Stomach smooth muscle (tissue), 2 donors: ENCODE data around the gene HPCAL1.

Experiments used
- H3K27ac ChIP-seq: one replicate; pipeline ENCODE4 v1.7.0; 2013; ENCODE audit warnings: mild to moderate bottlenecking, low read length, inconsistent platforms
- H3K27me3 ChIP-seq, 2 donors: one replicate each; pipeline ENCODE4 v1.7.0; 2013; ENCODE audit warnings: low read length in 2 of 2; ENCODE audit not compliant: insufficient read depth in 2 of 2, control insufficient read depth in 1 of 2
- H3K36me3 ChIP-seq, 2 donors: one replicate each; pipeline ENCODE4 v1.7.0; 2013; ENCODE audit warnings: low read length in 2 of 2; ENCODE audit not compliant: control insufficient read depth in 2 of 2, insufficient read depth in 2 of 2
- H3K4me1 ChIP-seq: one replicate; pipeline ENCODE4 v1.7.0; 2013; ENCODE audit warnings: low read length; ENCODE audit not compliant: control insufficient read depth, insufficient read depth
- H3K4me3 ChIP-seq, 2 donors: one replicate each; pipeline ENCODE4 v1.7.0; 2013; ENCODE audit warnings: low read length in 2 of 2
- H3K9ac ChIP-seq, 2 donors: one replicate each; pipeline ENCODE4 v1.7.0; 2013; ENCODE audit warnings: low read length in 2 of 2, mild to moderate bottlenecking in 1 of 2
- H3K9me3 ChIP-seq, 2 donors: one replicate each; pipeline ENCODE4 v1.7.0; 2013; ENCODE audit warnings: low read length in 2 of 2; ENCODE audit not compliant: control insufficient read depth in 2 of 2
- donor health status: healthy.
- donor health status: Pancreatic carcinoma.

The HPCAL1 gene

DNA sequence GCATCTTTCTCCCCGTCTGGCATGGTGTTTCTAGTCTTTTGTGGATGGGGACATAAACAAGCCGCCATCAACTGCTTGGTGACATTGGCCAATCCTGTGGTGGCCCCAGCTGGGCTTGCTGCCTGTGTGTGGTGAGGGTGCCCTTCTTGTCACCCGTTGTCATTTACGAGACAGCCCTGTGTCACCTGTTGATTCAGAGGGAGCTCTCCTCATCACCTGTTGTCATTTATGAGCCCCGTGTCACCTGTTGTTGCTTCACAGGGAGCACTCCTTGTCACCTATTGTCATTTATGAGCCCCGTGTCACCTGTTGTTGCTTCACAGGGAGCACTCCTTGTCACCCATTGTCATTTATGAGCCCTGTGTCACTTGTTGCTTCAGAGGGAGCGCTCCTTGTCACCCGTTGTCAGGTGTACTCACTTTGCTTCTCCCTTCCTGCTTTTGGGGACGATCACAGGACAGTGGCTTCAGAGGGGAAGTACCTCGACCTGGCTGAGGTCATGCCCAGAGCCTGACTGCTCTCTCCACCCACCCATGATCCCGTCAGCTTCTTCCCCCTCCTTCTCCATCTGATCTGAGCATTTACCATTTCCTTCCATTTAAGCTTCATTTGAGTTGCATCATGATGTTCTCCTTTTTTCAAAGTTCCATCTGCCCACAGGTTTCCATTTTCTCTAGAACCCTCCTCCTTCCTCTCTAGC, 29.1 kb downstream of the HPCAL1 start:
- no peak overlapping the region for H3K4me3 ChIP-seq
- H3K9me3 ChIP-seq = no peaks in the 10 kb centered on the region
- H3K4me1 ChIP-seq = peaks cover 21% of the 10 kb centered on the region
- H3K27me3 ChIP-seq = no peaks in the 10 kb centered on the region
- H3K9ac ChIP-seq = no peak overlapping the region
- no peaks in the 10 kb centered on the region for H3K36me3 ChIP-seq
- H3K27ac ChIP-seq = no peak overlapping the region

DNA sequence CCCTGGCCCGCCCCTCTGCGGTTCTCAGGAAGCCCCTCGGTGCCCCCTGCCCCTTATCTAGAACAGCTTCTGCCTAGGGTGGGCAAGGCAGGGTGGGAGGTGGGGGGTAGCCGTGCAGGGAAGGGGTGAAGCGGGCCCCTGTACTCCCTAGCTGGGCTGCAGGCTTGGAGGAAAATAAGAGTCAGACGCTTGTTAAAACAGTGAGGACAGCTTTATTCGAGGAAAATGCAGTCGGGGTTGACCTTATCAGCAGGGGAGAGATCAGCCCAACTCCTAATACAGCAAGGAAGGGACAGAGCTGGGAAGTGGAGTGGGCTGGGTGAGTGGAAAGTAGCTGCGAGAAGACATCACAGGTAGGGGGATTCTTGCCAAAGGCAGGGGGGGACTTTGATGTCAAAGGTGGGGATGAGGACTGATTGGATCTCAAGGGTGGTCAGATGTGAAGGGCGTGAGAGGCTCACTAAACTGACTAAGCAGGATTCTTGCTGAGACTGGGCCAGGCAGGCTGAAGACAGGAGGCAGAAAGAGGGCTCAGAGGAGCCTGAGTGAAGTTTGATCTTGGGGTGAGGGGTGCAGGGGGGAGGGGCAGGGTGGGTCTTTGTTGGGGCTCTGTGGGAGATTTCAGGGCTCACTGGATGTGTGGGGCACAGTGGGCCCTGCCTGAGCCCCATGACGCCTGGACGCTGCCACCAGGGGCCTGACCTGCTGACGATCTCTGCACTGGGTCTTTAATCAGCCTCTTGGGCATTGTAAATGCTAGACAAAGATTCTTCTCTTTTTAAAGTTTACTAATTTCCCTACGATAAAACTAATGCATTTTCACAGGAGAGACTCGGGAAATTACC, 29.9 kb downstream of the HPCAL1 start:
- Histone ChIP-seq H3K4me1 (peaks cover 15% of the 10 kb centered on the region), H3K4me3 (no peak overlapping the region), H3K9me3 (no peaks in the 10 kb centered on the region), H3K27ac (no peak overlapping the region), H3K27me3 (no peaks in the 10 kb centered on the region), H3K36me3 (no peaks in the 10 kb centered on the region), H3K9ac (no peak overlapping the region)

DNA sequence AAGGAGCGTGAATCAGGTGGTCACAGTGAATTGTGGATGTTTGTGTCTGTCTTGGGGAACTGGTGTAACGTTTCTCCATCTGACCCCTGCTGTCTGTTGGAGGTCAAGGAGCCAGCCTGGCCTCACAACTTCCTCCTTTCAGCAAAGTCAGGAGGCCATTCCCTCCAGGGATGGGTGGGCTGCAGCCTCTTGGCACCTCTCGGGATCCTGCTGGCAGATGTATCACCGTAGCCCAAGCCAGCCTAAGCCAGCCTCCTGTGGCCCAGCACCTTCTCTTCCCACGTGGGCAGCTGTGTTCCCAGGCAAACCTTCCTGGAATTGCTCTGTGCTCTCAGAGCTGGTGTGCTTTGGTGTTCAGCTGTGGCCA, 30.5 kb downstream of the HPCAL1 start:
- H3K4me3 ChIP-seq = no peak overlapping the region
- no peak overlapping the region for H3K9ac ChIP-seq
- H3K4me1 ChIP-seq = peaks cover 15% of the 10 kb centered on the region
- H3K27me3 ChIP-seq = no peaks in the 10 kb centered on the region
- no peaks in the 10 kb centered on the region for H3K36me3 ChIP-seq
- no peak overlapping the region for H3K27ac ChIP-seq
- no peaks in the 10 kb centered on the region for H3K9me3 ChIP-seq

DNA sequence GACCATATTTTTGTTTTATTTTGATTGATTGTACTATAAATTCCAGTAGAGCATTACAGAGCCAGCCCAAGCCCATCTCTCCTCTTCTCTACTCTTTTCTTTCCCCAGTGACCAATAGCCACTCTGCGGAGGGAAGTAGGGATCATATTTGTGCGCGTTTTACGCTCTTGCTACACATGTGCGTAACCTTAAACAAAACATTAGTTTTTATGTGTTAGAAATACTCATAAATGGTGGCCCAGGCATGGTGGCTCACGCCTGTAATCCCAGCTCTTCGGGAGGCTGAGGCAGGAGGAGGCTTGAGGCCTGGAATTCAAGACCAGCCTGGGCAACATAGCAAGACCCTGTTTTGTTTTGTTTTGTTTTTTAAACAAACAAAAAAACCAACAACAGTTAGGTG, 31.3 kb downstream of the HPCAL1 start:
- H3K4me3 ChIP-seq = no peak overlapping the region
- H3K4me1 ChIP-seq = peaks cover 15% of the 10 kb centered on the region
- H3K9ac ChIP-seq = no peak overlapping the region
- H3K27ac ChIP-seq = no peak overlapping the region
- no peaks in the 10 kb centered on the region for H3K36me3 ChIP-seq
- no peaks in the 10 kb centered on the region for H3K9me3 ChIP-seq
- H3K27me3 ChIP-seq = no peaks in the 10 kb centered on the region

DNA sequence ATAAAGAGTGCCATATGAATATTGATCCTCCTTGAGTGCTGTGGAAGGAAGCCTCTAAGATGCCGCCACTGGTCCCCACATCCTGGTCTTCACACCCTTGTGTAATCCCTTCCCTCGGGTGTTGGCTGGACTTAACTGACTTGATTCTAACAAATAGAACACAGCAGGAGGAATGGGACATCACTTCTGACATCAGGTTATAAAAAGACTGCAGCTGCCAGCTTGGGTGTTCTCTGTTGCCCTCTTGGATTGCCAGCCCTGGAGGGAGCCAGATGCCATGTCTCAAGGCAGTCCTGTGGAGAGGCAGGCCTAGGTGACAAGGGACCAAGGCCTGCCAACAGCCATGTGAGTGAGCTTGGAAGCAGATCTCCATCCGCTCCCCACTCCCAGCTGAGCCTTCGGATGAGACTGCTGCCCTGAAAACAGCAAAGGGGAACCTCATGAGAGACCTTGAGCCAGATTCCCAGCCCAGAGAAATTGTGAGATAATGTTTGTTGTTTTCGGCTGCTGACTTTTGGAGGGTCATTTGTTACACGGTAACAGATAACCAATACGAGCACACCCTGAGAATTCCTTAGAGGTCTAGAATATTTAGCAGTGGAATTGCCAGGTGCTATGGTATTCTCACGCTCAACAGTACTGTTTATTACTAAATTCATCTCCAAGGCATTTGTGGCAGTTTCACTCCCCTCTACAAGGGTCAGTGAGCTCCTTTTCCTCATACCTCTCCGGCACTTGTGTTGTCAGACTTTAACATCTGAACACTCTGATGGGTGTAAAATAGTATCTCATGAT, 32.5 kb downstream of the HPCAL1 start:
- no peaks in the 10 kb centered on the region for H3K27me3 ChIP-seq

DNA sequence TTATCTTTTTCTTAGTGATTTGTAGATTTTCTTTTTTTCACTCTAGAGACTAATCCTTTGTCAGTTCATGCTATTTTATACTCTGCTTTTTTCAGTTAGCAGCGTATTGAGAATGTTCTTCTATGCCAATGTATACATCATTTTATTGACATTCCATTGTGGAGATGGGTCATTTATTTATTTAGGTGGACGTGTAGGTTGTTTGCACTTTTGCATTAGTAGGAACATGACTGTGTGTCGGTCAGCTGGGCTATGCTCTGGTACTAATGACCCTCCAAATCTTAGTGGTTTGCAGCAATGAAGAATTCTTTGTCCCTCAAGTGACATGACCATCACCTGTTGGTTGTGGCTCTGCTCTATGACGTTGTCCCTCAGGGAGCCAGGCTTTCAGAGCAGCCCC, 33.6 kb downstream of the HPCAL1 start:
- Histone ChIP-seq H3K27ac (no peak overlapping the region), H3K9me3 (no peaks in the 10 kb centered on the region), H3K27me3 (no peaks in the 10 kb centered on the region), H3K9ac (no peak overlapping the region), H3K36me3 (no peaks in the 10 kb centered on the region), H3K4me3 (no peak overlapping the region), H3K4me1 (peaks cover 5% of the 10 kb centered on the region)

More for the DNA sequence above, 32.5 kb downstream of the HPCAL1 start:
- H3K4me1 ChIP-seq = peaks cover 12% of the 10 kb centered on the region
- H3K36me3 ChIP-seq = no peaks in the 10 kb centered on the region
- H3K4me3 ChIP-seq = no peak overlapping the region
- H3K27ac ChIP-seq = no peak overlapping the region
- no peak overlapping the region for H3K9ac ChIP-seq
- H3K9me3 ChIP-seq = no peaks in the 10 kb centered on the region

DNA sequence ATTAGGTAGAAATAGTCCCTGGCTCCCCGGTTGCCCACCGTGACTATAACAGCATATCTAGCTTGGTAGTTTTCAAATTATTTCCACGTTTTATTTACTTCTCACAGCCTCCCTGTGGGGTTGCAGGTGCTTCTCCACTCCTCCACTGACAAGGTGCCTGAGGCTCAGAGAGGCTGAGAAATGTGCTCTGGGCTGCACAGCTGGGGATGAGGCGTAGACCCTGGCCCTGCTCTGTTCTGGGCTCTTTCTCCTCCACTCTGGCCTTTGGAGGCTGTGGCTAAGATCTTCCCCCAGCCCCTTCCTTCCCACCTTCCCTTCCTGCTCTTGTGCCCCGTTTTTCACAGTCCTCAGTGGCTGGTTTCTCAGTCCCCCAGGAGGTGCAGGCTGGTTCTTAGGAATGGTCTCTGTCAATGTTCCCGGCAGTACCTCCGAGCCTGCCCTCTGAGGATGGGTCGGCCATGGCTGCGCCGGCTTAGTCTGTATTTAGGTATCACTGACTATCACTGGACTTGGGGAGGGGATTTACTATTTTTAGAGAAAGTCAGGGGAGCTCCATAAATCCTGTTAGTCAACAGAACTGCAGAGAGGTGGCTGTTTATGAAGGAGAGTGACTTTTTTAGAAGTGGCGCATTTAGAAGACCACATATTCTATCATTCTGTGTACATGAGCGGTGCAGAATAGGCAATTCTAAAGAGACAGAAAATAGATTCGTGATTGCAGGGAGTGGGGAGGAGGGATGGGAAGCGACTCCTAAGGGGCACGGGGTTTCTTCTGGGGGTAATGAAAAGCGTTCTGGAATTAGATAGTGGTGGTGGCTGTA, 35.0 kb downstream of the HPCAL1 start:
- no peaks in the 10 kb centered on the region for H3K36me3 ChIP-seq
- no peak overlapping the region for H3K27ac ChIP-seq
- no peak overlapping the region for H3K9ac ChIP-seq
- no peaks in the 10 kb centered on the region for H3K27me3 ChIP-seq
- no peak overlapping the region for H3K4me3 ChIP-seq
- H3K9me3 ChIP-seq = no peaks in the 10 kb centered on the region
- no peaks in the 10 kb centered on the region for H3K4me1 ChIP-seq

DNA sequence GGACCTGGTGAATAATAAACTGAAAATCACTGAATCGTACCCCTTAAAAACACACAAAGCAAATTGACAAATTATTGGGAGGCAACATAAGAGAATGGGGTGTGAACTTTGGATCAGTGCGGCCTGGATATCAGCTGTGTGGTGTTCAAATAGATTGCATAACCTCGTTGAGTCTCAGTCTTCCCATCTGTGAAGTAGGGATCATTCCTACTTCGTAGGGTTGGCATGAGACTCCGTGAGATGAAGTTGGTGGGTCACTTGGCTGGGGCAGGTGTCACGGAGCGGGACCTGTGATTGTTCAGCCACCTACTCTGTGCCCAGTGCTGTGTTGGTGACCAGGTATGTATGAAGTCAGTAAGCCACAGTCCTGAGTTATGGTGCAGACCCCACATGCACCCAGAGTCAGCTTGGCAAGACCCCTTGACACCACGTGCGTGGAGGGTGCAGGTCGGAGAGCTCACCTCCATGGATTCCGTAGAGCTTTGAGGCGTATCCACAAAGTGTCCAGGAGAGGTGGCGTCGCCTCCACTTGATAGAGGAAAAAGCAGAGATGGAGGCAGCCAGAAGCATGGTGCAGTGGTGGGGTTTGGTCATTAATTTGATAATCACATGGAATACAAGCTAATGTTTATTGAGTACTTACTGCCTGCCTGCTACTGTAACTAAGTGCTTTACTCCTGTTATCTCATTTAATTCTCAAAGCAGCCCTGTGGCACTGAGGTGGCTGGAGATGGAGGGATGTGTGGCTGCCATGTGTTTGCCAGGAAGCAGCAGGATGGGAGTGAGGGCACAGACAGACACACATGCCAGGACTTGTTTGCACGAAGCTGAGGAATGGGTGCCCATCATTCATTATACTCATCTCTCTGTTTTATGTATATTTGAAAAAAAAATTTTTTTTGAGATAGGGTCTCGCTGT, 35.8 kb downstream of the HPCAL1 start:
- H3K27ac ChIP-seq = no peak overlapping the region
- no peaks in the 10 kb centered on the region for H3K27me3 ChIP-seq
- no peak overlapping the region for H3K9ac ChIP-seq
- H3K4me1 ChIP-seq = no peaks in the 10 kb centered on the region
- H3K36me3 ChIP-seq = no peaks in the 10 kb centered on the region
- no peaks in the 10 kb centered on the region for H3K9me3 ChIP-seq
- no peak overlapping the region for H3K4me3 ChIP-seq

DNA sequence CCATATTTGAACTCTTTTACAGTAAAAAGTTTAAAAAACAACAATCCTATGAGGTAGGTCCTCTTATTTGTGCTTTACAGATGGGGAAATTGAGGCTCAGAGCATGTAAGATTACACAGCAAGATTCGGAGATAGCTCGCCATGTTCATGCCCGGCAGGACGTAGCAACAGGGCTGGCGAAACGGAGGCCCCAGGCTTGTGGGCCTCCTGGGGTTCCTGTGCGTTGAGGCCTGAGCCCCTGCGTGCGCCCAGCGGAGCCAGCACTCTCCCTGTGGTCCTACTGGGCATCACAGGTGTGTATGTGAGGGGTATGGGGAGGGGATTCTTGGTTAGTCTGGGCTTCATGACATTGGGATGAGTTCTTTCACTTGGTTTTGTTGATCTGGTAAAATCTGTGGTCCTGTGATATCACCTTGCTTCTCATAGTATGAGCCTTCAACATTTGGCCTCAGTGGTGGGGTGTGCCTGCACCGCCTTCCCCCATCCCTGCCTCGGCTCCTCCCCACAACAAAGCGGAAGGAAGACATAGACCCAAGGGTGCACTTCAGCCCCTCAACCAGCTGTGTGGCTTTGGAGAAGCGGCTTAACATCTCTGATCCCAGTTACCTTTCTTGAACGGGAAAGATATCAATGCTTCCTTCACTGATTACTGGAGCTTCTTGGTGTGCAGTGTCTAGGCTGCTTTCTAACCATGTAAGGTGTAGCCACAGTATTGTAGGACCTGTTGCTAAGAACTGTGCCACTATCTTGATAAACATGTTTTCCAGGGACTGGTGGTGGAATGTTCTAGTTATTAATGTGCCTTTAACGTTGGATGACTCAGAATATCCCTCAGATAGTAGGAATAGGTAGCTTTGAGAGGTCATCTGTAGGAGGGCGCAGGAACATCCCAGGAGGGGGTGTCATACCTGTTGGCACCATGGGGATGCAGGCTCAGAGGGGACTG, 37.2 kb downstream of the HPCAL1 start:
- no peak overlapping the region for H3K9ac ChIP-seq
- H3K27ac ChIP-seq = no peak overlapping the region
- no peaks in the 10 kb centered on the region for H3K9me3 ChIP-seq
- no peaks in the 10 kb centered on the region for H3K4me1 ChIP-seq
- H3K4me3 ChIP-seq = no peak overlapping the region
- H3K27me3 ChIP-seq = no peaks in the 10 kb centered on the region
- H3K36me3 ChIP-seq = no peaks in the 10 kb centered on the region
